ENCODE data around the gene GBX2. TPM values are rescaled to one million over a fixed set of nuclear protein-coding genes. Genes with fewer than 3 reads are reported as not detected.
A peak's percentile ranks its signal among the peaks of the same experiment; 100 is the strongest.

The GBX2 gene
- total RNA-seq, 1 experiment from 2014 or later, result 0.31 TPM

GRCh38 chr2:236209535-236209934, 41.3 kb upstream of the GBX2 start:
- Histone ChIP-seq H2BK12ac (ENCODE audit: insufficient read length, low read depth, low read length) (no peak overlapping the region), H4K20me1 (ENCODE audit: control insufficient read depth, insufficient read depth, insufficient read length) (no peaks in the 10 kb centered on the region), H2BK20ac (ENCODE audit: low read depth, low read length, poor library complexity, severe bottlenecking) (no peak overlapping the region), H3K27ac (ENCODE audit: insufficient read length, low read depth, low read length) (no peak overlapping the region), H2BK5ac (ENCODE audit: insufficient read length, low read length) (no peak overlapping the region), H4K91ac (ENCODE audit: insufficient read length, low read depth, low read length) (no peak overlapping the region), H4K5ac (ENCODE audit: insufficient read length, low read depth, low read length) (no peak overlapping the region), H2AK5ac (ENCODE audit: insufficient read length, low read length) (no peak overlapping the region), H3K27me3 (ENCODE audit: insufficient read depth, low read length) (no peaks in the 10 kb centered on the region), H3K23ac (ENCODE audit: insufficient read length, low read depth, low read length) (no peak overlapping the region), H3T11ph (ENCODE audit: low read length) (no peak overlapping the region), H3K9ac (ENCODE audit: extremely low read depth, insufficient read length, low read length) (no peak overlapping the region), H3K18ac (ENCODE audit: insufficient read length, low read depth, low read length) (no peak overlapping the region), H3K79me1 (ENCODE audit: insufficient read depth, low read depth, low read length, poor library complexity, severe bottlenecking) (no peaks in the 10 kb centered on the region), H2AFZ (ENCODE audit: low read length) (no peak overlapping the region), H3K4me2 (ENCODE audit: insufficient read depth, insufficient read length, low read length) (no peak overlapping the region), H3K79me2 (ENCODE audit: insufficient read depth, low read length) (no peaks in the 10 kb centered on the region), H3K14ac (ENCODE audit: insufficient read depth, low read length) (no peak overlapping the region), H3K9me3 (ENCODE audit: control insufficient read depth, low read depth, low read length) (no peaks in the 10 kb centered on the region), H2BK15ac (ENCODE audit: low read depth, low read length) (no peak overlapping the region), H3K56ac (ENCODE audit: insufficient read length, low read depth, low read length) (no peak overlapping the region), H3K4me1 (ENCODE audit: insufficient read depth, low read length) (no peaks in the 10 kb centered on the region), H3K4ac (ENCODE audit: low read depth, low read length) (no peak overlapping the region), H3K23me2 (ENCODE audit: insufficient read length, low read depth, low read length, poor library complexity, severe bottlenecking) (no peaks in the 10 kb centered on the region), H2BK120ac (ENCODE audit: low read depth, low read length, poor library complexity, severe bottlenecking) (no peak overlapping the region), H4K8ac (replicated peaks; ENCODE audit: insufficient read length, low read depth, low read length) (no peak overlapping the region)
- no CpG with 5 or more reads among the region's 6 CpGs for WGBS (ENCODE audit: extremely low coverage, insufficient read length, low lambda C conversion rate)
- Mint-ChIP-seq H3K4me3 (no peak overlapping the region), H3K27me3 (ENCODE audit: low read depth) (peaks cover 4% of the 10 kb centered on the region), H3K27ac (no peak overlapping the region), H3K4me1 (peaks cover 10 to 12% of the 10 kb centered on the region in 2 experiments; a peak in 3 of 4 replicates), H3K36me3 (ENCODE audit: insufficient read depth in 1 of 3, low read depth in 3 of 3) (no peaks in the 10 kb centered on the region; a peak in 1 of 7 replicates), H3K9me3 (peaks cover 0 to 3% of the 10 kb centered on the region in 2 experiments; a peak in 4 of 5 replicates)
- DNase-seq, result peak; percentile 49
- TF ChIP-seq CTCF (conservative IDR thresholded peaks at IDR 0.05), result peak; percentile 46; the same call in 2 of the 3 replicates
